Stimulated activated CD8-positive, alpha-beta memory T cell treated with anti-CD3 and anti-CD28 coated beads, Interleukin-12 subunit alpha, Interleukin-12 subunit beta, amount 100 ng/mL, for 24 hours (primary cell): Measurements from ENCODE around the gene PIGR.

Experiments
- DNase-seq: peaks from one replicate; pipeline ENCODE4 v3.0.0-alpha.2; 2020; ENCODE audit errors: extremely low read depth

Gene PIGR

GRCh38 chr1:206890125-206891060, 55.9 kb downstream of the PIGR start:
- no peak for DNase-seq

- DNase-seq = no peak
Measured at GRCh38 chr1:206887701-206888100, 58.6 kb downstream of the PIGR start.

- DNase-seq = no peak
Measured at GRCh38 chr1:206886831-206887230, 59.4 kb downstream of the PIGR start.

- DNase-seq = no peak
Measured at GRCh38 chr1:206885341-206886060, 60.8 kb downstream of the PIGR start.

- no peak for DNase-seq
Measured at GRCh38 chr1:206883876-206884275, 62.4 kb downstream of the PIGR start.

- no peak for DNase-seq
Measured at GRCh38 chr1:206883160-206883559, 63.1 kb downstream of the PIGR start.

- no peak for DNase-seq
Measured at GRCh38 chr1:206882555-206882954, 63.7 kb downstream of the PIGR start.

GRCh38 chr1:206880314-206880713, 66.0 kb downstream of the PIGR start:
- DNase-seq = no peak
